Spleen (tissue), 7 donors: ENCODE data around the gene GRIN3B.

Source experiments
- CTCF ChIP-seq, 11 experiments: fragments of 200-600 bp in 7 of 11; fragments of 450-650 bp in 4 of 11; sonication (generic) in 4 of 11; IDR thresholded peaks in 8 of 11; conservative IDR thresholded peaks in 3 of 11; 1 replicate in 7 of 11; 2 replicates in 4 of 11; pipeline versions ENCODE4 v1.4.0 to v1.8.0; 2016 to 2021; ENCODE audit warnings: antibody characterized with exemption in 11 of 11, inconsistent platforms in 4 of 11, mild to moderate bottlenecking in 1 of 11
- POLR2A ChIP-seq, 3 donors: fragments of 450-650 bp; IDR thresholded peaks; one replicate each; pipeline ENCODE4 v1.5.1; 2017; ENCODE audit warnings: antibody characterized with exemption in 3 of 3, mild to moderate bottlenecking in 1 of 3
- POLR2AphosphoS5 ChIP-seq, 3 donors: sonication (generic); formaldehyde crosslinking; IDR thresholded peaks; one replicate each; pipeline ENCODE4 v1.5.1; 2017; ENCODE audit warnings: antibody characterized with exemption in 3 of 3
- donor health status: DM: no; HTN: no; CAD: no; lungs with moderate emphysema.
- donor health status: DM: no; HTN: no; CAD: no.
- donor health status: DM: no; HTN: no; CAD: no.

GRCh38 chr19:998064-998463 is 2.2 kb upstream of the GRIN3B start:
- TF ChIP-seq CTCF (IDR thresholded peaks at IDR 0.05 in 8 of 11, conservative IDR thresholded peaks at IDR 0.05 in 3 of 11): no peak
- TF ChIP-seq POLR2A (IDR thresholded peaks at IDR 0.05): no peak
- TF ChIP-seq POLR2AphosphoS5 (IDR thresholded peaks at IDR 0.05): no peak
